ENCODE results near the gene SAMD9L. TPM values are rescaled to one million over a fixed set of nuclear protein-coding genes. Genes with fewer than 3 reads are reported as not detected.

SAMD9L gene
- total and polyA plus RNA-seq, 2 experiments from 2014 or later, result not detected

GRCh38 chr7:93120592-93121549, 27.3 kb downstream of the SAMD9L start (continued):
- TF ChIP-seq ZNF462 (CRISPR knock-in tag; IDR thresholded peaks at IDR 0.05), result no peak
- no peak for TF ChIP-seq CREB1 (CRISPR knock-in tag; IDR thresholded peaks at IDR 0.05; ENCODE audit: low read depth)
- no peak for TF ChIP-seq ETS1 (IDR thresholded peaks at IDR 0.05)
- TF ChIP-seq ZNF331 (CRISPR knock-in tag; IDR thresholded peaks at IDR 0.05; ENCODE audit: low read depth), result no peak

- H3K4me1 ChIP-seq (ENCODE audit: insufficient read depth), result no peaks in the 10 kb centered on the region
- H3F3A ChIP-seq (replicated peaks; ENCODE audit: low read depth), result no peaks in the 10 kb centered on the region
- H3K4me3 ChIP-seq, result no peak overlapping the region
- H3K27ac Mint-ChIP-seq, result no peak overlapping the region
- H3K4me3 Mint-ChIP-seq, result no peak overlapping the region
- no peaks in the 10 kb centered on the region; the same call in 2 of the 3 replicates for H3K4me1 Mint-ChIP-seq
- H3K4me2 ChIP-seq, result no peak overlapping the region
- no peaks in the 10 kb centered on the region for H3K27me3 ChIP-seq (ENCODE audit: insufficient read depth)
- H3K79me2 ChIP-seq (replicated peaks; ENCODE audit: insufficient read depth), result no peaks in the 10 kb centered on the region
- no peaks in the 10 kb centered on the region for H3K36me3 ChIP-seq (ENCODE audit: insufficient read depth)
- H3K9me2 ChIP-seq (ENCODE audit: insufficient read depth), result peaks cover 5% of the 10 kb centered on the region; the same call in 1 of the 2 replicates
- ATAC-seq (no peak), DNase-seq (ENCODE audit: low spot score) (no peak)
- H3K36me3 Mint-ChIP-seq (ENCODE audit: low read depth), result no peaks in the 10 kb centered on the region
- peak overlapping the region; percentile 38; the same call in 1 of the 2 replicates for H2AFZ ChIP-seq
- H3K27ac ChIP-seq (ENCODE audit: low read depth), result no peak overlapping the region
- H4K20me1 ChIP-seq (replicated peaks; ENCODE audit: insufficient read depth), result no peaks in the 10 kb centered on the region
- peaks cover 11% of the 10 kb centered on the region for H3K9me3 Mint-ChIP-seq
- H3K27me3 Mint-ChIP-seq (ENCODE audit: insufficient read depth, low read depth, poor library complexity), result no peaks in the 10 kb centered on the region
- TF ChIP-seq JUNB (IDR thresholded peaks at IDR 0.05; ENCODE audit: unreplicated experiment) (no peak), EZH2 (IDR thresholded peaks at IDR 0.05; ENCODE audit: low read depth, unreplicated experiment) (no peak)
Observed at GRCh38 chr7:93119191-93119905, 28.8 kb downstream of the SAMD9L start.

All from GM23338 (cell line).